HCT116 (cell line): ENCODE results near the gene KRTAP22-1.

ENCODE experiments used
- EZH2phosphoT487 ChIP-seq: fragments of 200-600 bp; IDR thresholded peaks from 2 replicates; pipeline ENCODE4 v1.6.1; 2018; ENCODE audit warnings: antibody characterized with exemption, borderline replicate concordance
- POLR2A ChIP-seq: IDR thresholded peaks from 2 replicates; pipeline ENCODE4 v1.7.0; 2011; ENCODE audit warnings: borderline replicate concordance; ENCODE audit not compliant: insufficient read depth, insufficient read length; ENCODE audit errors: extremely low read depth
- POLR2AphosphoS5 ChIP-seq: IDR thresholded peaks from 2 replicates; pipeline ENCODE4 v1.6.1; 2011; ENCODE audit warnings: mild to moderate bottlenecking, low read depth, low read length, moderate library complexity
- RAD21 ChIP-seq: IDR thresholded peaks from 2 replicates; pipeline ENCODE4 v1.6.1; 2012; ENCODE audit warnings: low read depth, mild to moderate bottlenecking
- SIN3A ChIP-seq: IDR thresholded peaks from 2 replicates; pipeline ENCODE4 v1.6.1; 2012; ENCODE audit warnings: low read depth
- SP1 ChIP-seq: IDR thresholded peaks from 2 replicates; pipeline ENCODE4 v1.6.1; 2012; ENCODE audit warnings: low read depth
- ZNF274 ChIP-seq: fragments of 200-500 bp; sonication (Bioruptor generic); IDR thresholded peaks from 2 replicates; pipeline ENCODE4 v1.6.1; 2014; ENCODE audit warnings: mild to moderate bottlenecking, low read depth, low read length, inconsistent platforms
- TF ChIP-seq, protein P1 (sequence below), 3 experiments: fragments of 200-600 bp in 1 of 3; sonication (generic) in 1 of 3; IDR thresholded peaks in 2 of 3; conservative IDR thresholded peaks in 1 of 3; 2 replicates each; pipeline ENCODE4 v1.5.1; 2012 to 2017; ENCODE audit warnings: low read depth in 2 of 3, low read length in 2 of 3, antibody characterized with exemption in 1 of 3, borderline replicate concordance in 1 of 3, control low read depth in 1 of 3, mild to moderate bottlenecking in 1 of 3, mixed read lengths in 1 of 3, mixed run types in 1 of 3, moderate library complexity in 1 of 3; ENCODE audit not compliant: insufficient read depth in 1 of 3
- TF ChIP-seq, protein P2 (sequence below): IDR thresholded peaks from 2 replicates; pipeline ENCODE4 v1.6.1; 2011; ENCODE audit warnings: mild to moderate bottlenecking, low read length, moderate library complexity; ENCODE audit not compliant: insufficient replicate concordance; ENCODE audit errors: extremely low read depth

DNA sequence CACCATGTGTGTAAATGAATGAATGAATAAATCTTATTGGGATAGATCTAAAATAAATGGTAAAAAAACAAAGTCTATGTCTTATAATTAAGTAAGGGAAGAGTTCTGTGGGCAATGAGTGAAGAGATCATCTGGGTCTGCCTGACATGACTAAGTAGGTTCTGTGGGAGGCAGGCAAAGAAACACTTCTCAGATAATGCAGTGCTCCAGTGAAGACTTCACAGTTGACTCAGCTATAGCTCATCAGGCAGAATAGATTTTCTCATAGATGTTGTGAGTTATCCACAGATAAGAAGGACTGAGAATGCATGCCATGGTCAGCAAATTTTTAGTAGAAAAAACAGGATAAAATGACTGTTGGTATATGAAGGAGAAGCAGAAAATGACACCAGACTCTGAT, 23.1 kb upstream of the KRTAP22-1 start:
- TF ChIP-seq, protein P1, sequence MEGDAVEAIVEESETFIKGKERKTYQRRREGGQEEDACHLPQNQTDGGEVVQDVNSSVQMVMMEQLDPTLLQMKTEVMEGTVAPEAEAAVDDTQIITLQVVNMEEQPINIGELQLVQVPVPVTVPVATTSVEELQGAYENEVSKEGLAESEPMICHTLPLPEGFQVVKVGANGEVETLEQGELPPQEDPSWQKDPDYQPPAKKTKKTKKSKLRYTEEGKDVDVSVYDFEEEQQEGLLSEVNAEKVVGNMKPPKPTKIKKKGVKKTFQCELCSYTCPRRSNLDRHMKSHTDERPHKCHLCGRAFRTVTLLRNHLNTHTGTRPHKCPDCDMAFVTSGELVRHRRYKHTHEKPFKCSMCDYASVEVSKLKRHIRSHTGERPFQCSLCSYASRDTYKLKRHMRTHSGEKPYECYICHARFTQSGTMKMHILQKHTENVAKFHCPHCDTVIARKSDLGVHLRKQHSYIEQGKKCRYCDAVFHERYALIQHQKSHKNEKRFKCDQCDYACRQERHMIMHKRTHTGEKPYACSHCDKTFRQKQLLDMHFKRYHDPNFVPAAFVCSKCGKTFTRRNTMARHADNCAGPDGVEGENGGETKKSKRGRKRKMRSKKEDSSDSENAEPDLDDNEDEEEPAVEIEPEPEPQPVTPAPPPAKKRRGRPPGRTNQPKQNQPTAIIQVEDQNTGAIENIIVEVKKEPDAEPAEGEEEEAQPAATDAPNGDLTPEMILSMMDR (IDR thresholded peaks at IDR 0.05 in 2 of 3, conservative IDR thresholded peaks at IDR 0.05 in 1 of 3; ENCODE audit: borderline replicate concordance in 1 of 3, insufficient read depth in 1 of 3, low read depth in 2 of 3, low read length in 2 of 3): no peak
- TF ChIP-seq SP1 (no peak), EZH2phosphoT487 (no peak), POLR2A (no peak), POLR2AphosphoS5 (no peak), RAD21 (no peak), ZNF274 (no peak), SIN3A (no peak)
- TF ChIP-seq, protein P2, sequence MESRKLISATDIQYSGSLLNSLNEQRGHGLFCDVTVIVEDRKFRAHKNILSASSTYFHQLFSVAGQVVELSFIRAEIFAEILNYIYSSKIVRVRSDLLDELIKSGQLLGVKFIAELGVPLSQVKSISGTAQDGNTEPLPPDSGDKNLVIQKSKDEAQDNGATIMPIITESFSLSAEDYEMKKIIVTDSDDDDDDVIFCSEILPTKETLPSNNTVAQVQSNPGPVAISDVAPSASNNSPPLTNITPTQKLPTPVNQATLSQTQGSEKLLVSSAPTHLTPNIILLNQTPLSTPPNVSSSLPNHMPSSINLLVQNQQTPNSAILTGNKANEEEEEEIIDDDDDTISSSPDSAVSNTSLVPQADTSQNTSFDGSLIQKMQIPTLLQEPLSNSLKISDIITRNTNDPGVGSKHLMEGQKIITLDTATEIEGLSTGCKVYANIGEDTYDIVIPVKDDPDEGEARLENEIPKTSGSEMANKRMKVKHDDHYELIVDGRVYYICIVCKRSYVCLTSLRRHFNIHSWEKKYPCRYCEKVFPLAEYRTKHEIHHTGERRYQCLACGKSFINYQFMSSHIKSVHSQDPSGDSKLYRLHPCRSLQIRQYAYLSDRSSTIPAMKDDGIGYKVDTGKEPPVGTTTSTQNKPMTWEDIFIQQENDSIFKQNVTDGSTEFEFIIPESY: no peak
